ENCODE results near the gene ADAMTS8. TPM values are rescaled to one million over a fixed set of nuclear protein-coding genes. Genes with fewer than 3 reads are reported as not detected.

Gene ADAMTS8
- total RNA-seq, 1 experiment from 2014 or later, result 0.07 TPM

DNA sequence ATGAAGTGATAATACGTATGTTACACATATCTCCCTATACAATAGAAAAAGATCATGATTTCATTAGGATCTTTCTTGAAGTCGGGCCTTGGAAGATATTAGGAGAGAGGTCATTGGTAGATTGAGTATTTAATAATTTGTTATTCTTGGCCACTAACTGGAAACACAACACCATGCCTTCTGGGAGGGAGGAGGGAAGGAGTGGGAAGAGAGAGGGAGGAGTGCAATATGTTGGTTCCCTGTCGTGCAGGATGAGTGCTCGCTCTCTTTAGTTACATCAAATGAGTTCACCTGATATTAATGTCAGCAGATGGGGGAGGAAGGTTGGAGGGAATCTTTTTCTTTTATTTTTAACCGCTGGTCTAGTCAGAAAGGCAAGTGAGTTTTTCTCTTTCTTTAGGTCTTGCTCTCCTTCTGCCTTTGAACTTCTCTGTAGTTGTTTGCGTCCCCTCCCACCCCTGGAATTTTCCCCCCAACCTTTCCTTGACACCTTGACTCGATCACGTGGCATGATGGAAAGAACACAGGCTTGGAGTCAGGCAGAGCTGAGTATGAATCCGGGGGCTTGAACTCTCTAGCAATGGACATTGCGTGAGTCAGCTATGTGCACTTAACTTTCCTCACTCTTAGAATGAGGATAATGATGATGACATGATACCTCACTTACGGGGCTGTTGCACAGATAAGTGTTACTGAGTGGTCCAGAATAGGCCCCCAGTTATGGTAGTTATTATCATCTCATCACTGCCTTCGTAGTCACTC, 26.3 kb upstream of the ADAMTS8 start (continued):
- TF ChIP-seq, protein P1, sequence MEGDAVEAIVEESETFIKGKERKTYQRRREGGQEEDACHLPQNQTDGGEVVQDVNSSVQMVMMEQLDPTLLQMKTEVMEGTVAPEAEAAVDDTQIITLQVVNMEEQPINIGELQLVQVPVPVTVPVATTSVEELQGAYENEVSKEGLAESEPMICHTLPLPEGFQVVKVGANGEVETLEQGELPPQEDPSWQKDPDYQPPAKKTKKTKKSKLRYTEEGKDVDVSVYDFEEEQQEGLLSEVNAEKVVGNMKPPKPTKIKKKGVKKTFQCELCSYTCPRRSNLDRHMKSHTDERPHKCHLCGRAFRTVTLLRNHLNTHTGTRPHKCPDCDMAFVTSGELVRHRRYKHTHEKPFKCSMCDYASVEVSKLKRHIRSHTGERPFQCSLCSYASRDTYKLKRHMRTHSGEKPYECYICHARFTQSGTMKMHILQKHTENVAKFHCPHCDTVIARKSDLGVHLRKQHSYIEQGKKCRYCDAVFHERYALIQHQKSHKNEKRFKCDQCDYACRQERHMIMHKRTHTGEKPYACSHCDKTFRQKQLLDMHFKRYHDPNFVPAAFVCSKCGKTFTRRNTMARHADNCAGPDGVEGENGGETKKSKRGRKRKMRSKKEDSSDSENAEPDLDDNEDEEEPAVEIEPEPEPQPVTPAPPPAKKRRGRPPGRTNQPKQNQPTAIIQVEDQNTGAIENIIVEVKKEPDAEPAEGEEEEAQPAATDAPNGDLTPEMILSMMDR (IDR thresholded peaks at IDR 0.05 in 2 of 3, conservative IDR thresholded peaks at IDR 0.05 in 1 of 3; ENCODE audit: borderline replicate concordance in 1 of 3, insufficient read depth in 1 of 3, low read depth in 2 of 3, low read length in 2 of 3), result no peak
- TF ChIP-seq EGR1 (IDR thresholded peaks at IDR 0.05; ENCODE audit: low read depth), result no peak

DNA sequence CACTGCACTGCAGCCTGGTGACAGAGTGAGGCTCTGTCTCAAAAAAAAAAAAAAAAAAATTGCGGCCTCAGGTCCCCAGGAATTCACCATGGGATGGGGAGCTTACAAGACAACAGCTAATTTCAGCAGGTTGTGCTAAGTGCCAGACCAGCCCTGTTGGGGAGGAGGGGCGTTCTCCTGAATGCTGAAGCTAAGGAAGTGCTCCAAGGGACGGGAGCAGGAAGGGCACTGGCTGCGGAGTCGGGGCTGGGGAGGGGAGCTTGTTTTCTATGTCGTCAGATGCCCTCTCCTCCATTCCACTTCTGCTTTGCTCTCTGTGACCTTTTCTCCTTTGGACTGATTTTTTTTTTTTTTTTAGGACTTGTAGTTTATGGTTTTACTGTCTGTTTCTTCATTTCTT, 24.5 kb upstream of the ADAMTS8 start:
- no peak for DNase-seq (ENCODE audit: low read depth, low spot score)
- no peak overlapping the region for H3K4me2 ChIP-seq (ENCODE audit: low read length)
- intact Hi-C loops (cut with micrococcal nuclease), result no loop called here
- no peaks in the 10 kb centered on the region for H3K27me3 ChIP-seq (ENCODE audit: insufficient read depth, low read length)
- BruUV-seq (replicated peaks), result no TSS peak
- CTCF ChIA-PET, result no interaction called here
- H2AFZ ChIP-seq (ENCODE audit: low read depth, low read length, poor library complexity, severe bottlenecking), result no peak overlapping the region
- TF ChIP-seq FOSL1 (IDR thresholded peaks at IDR 0.05; ENCODE audit: low read depth) (no peak), RAD21 (IDR thresholded peaks at IDR 0.05; ENCODE audit: low read depth) (no peak), POLR2A (IDR thresholded peaks at IDR 0.05; ENCODE audit: borderline replicate concordance, extremely low read depth, insufficient read depth, insufficient read length) (no peak)
- no peak overlapping the region for H3K4me3 ChIP-seq (replicated peaks in 1 of 2; ENCODE audit: low read depth in 1 of 2, low read length in 2 of 2)
- no peaks in the 10 kb centered on the region for H3K36me3 ChIP-seq (ENCODE audit: control insufficient read depth in 1 of 2, insufficient read depth in 2 of 2, low read length in 2 of 2)
- POLR2A ChIA-PET, result no interaction called here
- H3K4me1 ChIP-seq (ENCODE audit: control insufficient read depth in 1 of 2, insufficient read depth in 2 of 2, low read length in 2 of 2), result peaks cover under 1 to 10% of the 10 kb centered on the region in 2 experiments; a peak in 3 of 4 replicates
- no peaks in the 10 kb centered on the region for H3K9me3 ChIP-seq (ENCODE audit: control insufficient read depth in 1 of 2, insufficient read depth in 1 of 2, low read depth in 1 of 2, low read length in 2 of 2)
- H3K79me2 ChIP-seq (ENCODE audit: insufficient read depth, low read length), result no peaks in the 10 kb centered on the region
- RAD21 ChIA-PET (ENCODE audit: low non-redundant PET in 1 of 2, low total read pairs in 2 of 2, uncharacterized antibody in 2 of 2, unreplicated experiment in 2 of 2), result no interaction called here
- no peaks in the 10 kb centered on the region for H4K20me1 ChIP-seq (ENCODE audit: insufficient read depth)
- H3K27ac ChIP-seq (ENCODE audit: low read depth, low read length), result no peak overlapping the region
- no peak for ATAC-seq
- H3K9me2 ChIP-seq (ENCODE audit: insufficient read depth), result no peaks in the 10 kb centered on the region
- no peak overlapping the region for H3K9ac ChIP-seq (ENCODE audit: low read length)

DNA sequence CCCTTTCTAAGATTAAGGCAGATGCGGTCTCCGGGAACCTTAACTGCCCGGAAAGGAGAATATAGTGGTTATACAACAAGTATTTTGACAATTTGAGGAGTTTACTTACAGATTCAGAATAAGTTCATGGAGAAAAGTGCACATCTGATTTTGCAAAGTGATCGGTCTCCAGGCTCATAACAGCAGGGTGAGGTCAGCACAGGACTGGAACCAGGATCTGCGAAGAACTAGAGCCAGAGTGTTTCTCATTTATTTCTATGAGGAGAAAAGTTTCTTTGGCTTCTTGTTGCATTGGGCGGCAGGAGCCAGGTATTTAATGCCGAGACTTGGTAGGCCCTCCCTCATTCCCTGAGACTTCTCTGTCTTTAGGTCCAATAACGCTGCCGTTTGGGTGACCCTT, 23.8 kb upstream of the ADAMTS8 start:
- no peak for DNase-seq (ENCODE audit: low read depth, low spot score)
- Histone ChIP-seq H4K20me1 (ENCODE audit: insufficient read depth) (no peaks in the 10 kb centered on the region), H3K9me2 (ENCODE audit: insufficient read depth) (no peaks in the 10 kb centered on the region), H3K79me2 (ENCODE audit: insufficient read depth, low read length) (no peaks in the 10 kb centered on the region), H3K36me3 (ENCODE audit: control insufficient read depth in 1 of 2, insufficient read depth in 2 of 2, low read length in 2 of 2) (no peaks in the 10 kb centered on the region), H3K4me1 (ENCODE audit: control insufficient read depth in 1 of 2, insufficient read depth in 2 of 2, low read length in 2 of 2) (peaks cover 2 to 11% of the 10 kb centered on the region in 2 experiments; a peak in 3 of 4 replicates), H3K27me3 (ENCODE audit: insufficient read depth, low read length) (no peaks in the 10 kb centered on the region), H3K9ac (ENCODE audit: low read length) (no peak overlapping the region), H2AFZ (ENCODE audit: low read depth, low read length, poor library complexity, severe bottlenecking) (no peak overlapping the region), H3K4me3 (replicated peaks in 1 of 2; ENCODE audit: low read depth in 1 of 2, low read length in 2 of 2) (no peak overlapping the region), H3K4me2 (ENCODE audit: low read length) (no peak overlapping the region), H3K9me3 (ENCODE audit: control insufficient read depth in 1 of 2, insufficient read depth in 1 of 2, low read depth in 1 of 2, low read length in 2 of 2) (no peaks in the 10 kb centered on the region), H3K27ac (ENCODE audit: low read depth, low read length) (no peak overlapping the region)
- ATAC-seq, result no peak
- TF ChIP-seq EZH2 (IDR thresholded peaks at IDR 0.05), result no peak
- TF ChIP-seq POLR2AphosphoS5 (IDR thresholded peaks at IDR 0.05; ENCODE audit: low read depth, low read length), result no peak
- no peak for TF ChIP-seq FOSL1 (IDR thresholded peaks at IDR 0.05; ENCODE audit: low read depth)
- no peak for TF ChIP-seq EZH2phosphoT487 (IDR thresholded peaks at IDR 0.05; ENCODE audit: borderline replicate concordance)
- no peak for TF ChIP-seq SIN3A (IDR thresholded peaks at IDR 0.05; ENCODE audit: low read depth)
- TF ChIP-seq YY1 (IDR thresholded peaks at IDR 0.05; ENCODE audit: extremely low read depth, insufficient replicate concordance, low read depth, low read length), result no peak
- TF ChIP-seq, protein P2, sequence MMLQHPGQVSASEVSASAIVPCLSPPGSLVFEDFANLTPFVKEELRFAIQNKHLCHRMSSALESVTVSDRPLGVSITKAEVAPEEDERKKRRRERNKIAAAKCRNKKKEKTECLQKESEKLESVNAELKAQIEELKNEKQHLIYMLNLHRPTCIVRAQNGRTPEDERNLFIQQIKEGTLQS (IDR thresholded peaks at IDR 0.05), result no peak
- TF ChIP-seq, protein P3, sequence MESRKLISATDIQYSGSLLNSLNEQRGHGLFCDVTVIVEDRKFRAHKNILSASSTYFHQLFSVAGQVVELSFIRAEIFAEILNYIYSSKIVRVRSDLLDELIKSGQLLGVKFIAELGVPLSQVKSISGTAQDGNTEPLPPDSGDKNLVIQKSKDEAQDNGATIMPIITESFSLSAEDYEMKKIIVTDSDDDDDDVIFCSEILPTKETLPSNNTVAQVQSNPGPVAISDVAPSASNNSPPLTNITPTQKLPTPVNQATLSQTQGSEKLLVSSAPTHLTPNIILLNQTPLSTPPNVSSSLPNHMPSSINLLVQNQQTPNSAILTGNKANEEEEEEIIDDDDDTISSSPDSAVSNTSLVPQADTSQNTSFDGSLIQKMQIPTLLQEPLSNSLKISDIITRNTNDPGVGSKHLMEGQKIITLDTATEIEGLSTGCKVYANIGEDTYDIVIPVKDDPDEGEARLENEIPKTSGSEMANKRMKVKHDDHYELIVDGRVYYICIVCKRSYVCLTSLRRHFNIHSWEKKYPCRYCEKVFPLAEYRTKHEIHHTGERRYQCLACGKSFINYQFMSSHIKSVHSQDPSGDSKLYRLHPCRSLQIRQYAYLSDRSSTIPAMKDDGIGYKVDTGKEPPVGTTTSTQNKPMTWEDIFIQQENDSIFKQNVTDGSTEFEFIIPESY (IDR thresholded peaks at IDR 0.05; ENCODE audit: extremely low read depth, insufficient replicate concordance, low read length), result no peak
- TF ChIP-seq SRF (IDR thresholded peaks at IDR 0.05; ENCODE audit: low read depth), result no peak
- no peak for TF ChIP-seq JUND (IDR thresholded peaks at IDR 0.05)
- TF ChIP-seq CEBPB (IDR thresholded peaks at IDR 0.05; ENCODE audit: low read depth), result no peak
- RAD21 ChIA-PET (ENCODE audit: low non-redundant PET in 1 of 2, low total read pairs in 2 of 2, uncharacterized antibody in 2 of 2, unreplicated experiment in 2 of 2), result no interaction called here
- intact Hi-C loops (cut with micrococcal nuclease), result no loop called here
- CTCF ChIA-PET, result no interaction called here
- no TSS peak for BruUV-seq (replicated peaks)
- POLR2A ChIA-PET, result no interaction called here

Measured in HCT116 (cell line).